HG03439 (cell line): ENCODE results near the gene MCM5.
"Not testable (repeated sequence)": the region's sequence is repeated elsewhere in the genome, so short reads cannot be mapped to it uniquely, and the experiment has no call there.

ENCODE experiments used
- ATAC-seq: cut with Tn5 transposase; IDR thresholded peaks from one replicate; pipeline ENCODE4 v1.9.1; 2021; ENCODE audit warnings: mild to moderate bottlenecking, moderate library complexity; ENCODE audit not compliant: unreplicated experiment

MCM5 gene

GRCh38 chr22:35430897-35431322, 31.0 kb downstream of the MCM5 start:
- no peak for ATAC-seq

DNA sequence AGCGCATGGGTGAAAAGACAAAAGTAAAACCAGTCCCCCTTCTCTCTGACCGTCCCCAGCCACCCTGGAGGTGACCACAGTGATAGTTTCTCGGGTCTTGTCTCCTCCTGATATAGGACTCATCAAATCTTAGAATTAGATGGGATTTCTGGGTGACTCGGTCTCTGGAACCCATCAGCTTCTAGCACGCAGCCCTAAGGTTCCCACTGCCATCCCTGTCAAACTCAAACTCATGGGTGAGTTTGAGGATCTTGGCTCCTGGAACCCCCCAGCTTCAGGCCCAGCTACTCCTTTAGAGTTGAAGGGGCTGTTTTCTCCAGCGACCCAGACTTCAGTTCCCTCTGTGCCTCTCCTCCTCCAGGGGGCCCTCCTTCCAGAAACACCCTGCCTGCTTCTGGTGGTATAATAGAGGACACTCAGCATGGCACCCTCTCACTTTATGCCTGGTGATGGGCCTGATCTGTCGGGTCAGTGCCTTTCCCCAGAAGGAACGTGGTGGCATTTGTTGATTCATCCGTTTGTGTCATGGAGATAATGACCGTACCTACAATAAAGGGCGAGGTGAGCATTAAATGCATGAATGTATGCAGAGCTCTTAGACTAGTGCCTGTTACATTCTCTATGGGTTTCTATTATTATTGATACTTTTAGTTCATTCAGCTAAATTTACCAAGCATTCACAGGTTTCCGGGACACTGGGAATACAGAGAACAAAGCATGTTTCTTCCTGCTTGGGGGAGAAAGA, 31.7 kb downstream of the MCM5 start:
- ATAC-seq, result no peak

- ATAC-seq, result no peak
Measured at GRCh38 chr22:35432228-35432905, 32.4 kb downstream of the MCM5 start.

DNA sequence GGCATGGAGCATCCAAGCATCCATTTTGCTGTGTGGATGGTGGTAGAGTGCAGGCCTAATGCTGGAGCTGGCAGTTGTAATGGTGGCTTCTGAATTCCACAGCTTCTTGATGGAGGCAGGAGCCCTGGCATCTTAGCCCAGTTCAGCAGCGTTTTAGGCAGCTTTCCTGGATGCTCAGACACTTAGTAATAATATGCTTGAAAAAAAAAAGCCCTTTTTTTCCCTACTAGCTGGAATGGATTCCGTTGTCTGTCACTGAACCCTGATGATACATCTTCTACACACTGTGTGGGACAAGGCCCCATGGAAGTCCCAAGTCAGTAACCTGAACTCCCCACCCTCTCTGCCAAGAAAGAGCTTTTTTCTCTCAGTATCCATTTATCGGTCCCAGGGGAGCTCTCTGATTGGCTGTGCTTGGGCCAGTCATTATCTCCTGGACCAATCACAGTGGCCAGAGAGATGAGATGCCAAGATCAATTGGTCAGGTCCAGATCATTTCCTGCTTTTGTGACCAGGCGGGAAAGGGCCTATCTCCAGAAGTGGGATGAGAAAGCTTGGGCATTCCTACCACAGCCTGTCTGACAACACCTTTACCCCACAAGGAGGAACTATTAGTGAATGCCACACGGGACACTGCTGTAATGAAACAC, 34.2 kb downstream of the MCM5 start:
- no peak for ATAC-seq

GRCh38 chr22:35435201-35435740, 35.3 kb downstream of the MCM5 start:
- no peak for ATAC-seq

DNA sequence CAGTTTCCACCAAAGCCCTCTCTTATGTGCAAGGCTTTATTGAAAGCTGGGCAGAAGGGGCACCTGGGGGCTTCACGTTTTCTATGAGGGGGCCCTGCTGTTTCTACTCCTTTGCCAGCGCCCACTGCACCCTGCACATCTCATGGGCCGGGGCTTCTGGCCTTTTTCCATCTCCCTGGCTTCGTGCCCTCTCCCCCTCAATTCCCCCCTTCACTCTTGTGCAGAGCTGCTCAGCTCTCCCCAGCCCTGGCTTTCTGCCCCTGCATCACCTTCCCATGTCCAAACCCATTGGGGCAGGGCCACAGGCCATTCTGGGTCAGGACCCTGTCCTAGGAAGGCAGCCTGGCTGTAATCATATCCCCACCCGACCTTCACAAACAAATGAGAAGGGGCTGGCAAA, 36.5 kb downstream of the MCM5 start:
- no peak for ATAC-seq

GRCh38 chr22:35437049-35437448, 37.1 kb downstream of the MCM5 start:
- no peak for ATAC-seq

DNA sequence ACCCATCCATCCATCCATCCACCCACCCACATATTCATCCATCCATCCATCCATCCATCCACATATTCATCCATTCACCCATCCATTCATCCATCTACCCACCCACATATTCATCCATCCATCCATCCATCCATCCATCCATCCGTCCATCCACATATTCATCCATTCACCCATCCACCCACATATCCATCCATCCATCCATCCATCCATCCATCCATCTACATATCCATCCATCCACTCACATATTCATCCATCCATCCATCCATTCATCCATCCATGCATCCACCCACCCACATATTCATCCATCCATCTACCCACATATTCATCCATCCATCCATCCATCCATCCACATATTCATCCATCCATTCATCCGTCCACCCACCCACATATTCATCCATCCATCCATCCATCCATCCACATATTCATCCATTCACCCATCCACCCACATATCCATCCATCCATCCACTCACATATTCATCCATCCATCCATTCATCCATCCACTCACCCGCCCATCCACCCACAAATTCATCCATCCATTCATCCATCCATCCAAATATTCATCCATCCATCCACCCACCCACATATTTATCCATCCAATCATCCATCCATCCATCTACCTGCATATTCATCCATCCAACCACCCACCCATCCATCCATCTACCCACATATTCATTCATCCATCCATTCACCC, 38.9 kb downstream of the MCM5 start:
- not testable (repeated sequence) for ATAC-seq

DNA sequence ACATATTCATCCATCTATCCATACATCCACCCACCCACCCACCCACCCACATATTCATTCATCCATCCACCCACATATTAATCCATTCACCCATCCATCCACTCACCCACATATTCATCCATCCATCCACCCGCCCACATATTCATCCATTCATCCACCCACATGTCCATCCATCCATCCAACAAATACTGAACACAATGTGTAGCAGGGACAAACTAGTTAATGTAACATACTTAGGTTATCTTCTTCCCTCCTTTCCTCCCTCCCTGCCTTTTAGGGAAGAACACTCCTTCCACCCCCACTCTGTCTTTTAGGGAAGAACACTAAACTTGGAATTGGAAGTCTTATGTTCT, 39.4 kb downstream of the MCM5 start:
- ATAC-seq, result no peak

- no peak for ATAC-seq
Measured at GRCh38 chr22:35440129-35440528, 40.2 kb downstream of the MCM5 start.

- ATAC-seq, result no peak
Measured at GRCh38 chr22:35441489-35442100, 41.7 kb downstream of the MCM5 start.

GRCh38 chr22:35442471-35442870, 42.5 kb downstream of the MCM5 start:
- no peak for ATAC-seq

GRCh38 chr22:35443338-35443737, 43.4 kb downstream of the MCM5 start:
- no peak for ATAC-seq

DNA sequence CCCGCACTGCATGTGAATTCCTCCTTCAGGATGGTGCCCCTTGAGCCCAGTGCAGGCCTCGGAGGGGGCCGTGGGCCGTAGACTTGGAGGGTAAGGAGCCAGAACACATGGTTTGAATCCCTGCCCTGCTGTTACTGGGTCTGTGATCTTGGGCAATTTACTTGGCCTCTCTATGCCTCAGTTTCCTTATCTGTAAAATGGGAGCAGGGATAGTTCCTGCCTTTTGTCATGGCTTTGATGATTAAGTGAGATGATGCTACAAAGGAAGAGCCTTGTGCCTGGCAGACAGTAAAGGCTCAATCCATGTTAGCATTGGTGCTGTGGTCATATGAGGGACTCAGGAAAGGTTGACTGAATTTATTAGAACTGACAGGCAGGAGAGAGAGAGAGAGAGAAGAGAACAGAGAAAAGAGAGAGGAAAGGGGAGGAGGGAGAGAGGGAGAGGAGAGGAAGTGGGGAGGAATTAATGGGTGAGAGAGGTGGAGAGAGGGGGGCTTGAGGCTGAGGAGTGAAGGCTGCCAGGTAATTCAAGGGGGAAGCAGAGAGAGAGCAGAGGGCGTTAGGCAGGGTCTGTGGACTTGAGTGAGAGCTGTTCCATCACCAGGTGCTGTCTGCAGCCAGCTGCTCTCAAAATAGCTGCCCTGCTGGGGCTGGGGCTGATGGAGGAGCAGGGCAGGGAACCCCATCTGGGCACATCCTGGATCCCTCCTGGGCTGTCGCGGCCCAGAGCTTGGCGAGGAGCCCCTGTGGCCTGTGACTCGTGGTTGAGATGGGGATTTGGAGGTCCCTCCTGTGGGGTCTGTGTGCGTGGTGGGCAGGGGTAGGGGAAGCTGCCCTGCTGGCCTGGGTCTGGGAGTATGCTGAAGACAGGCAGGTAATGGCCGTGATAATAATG, 44.1 kb downstream of the MCM5 start:
- no peak for ATAC-seq

DNA sequence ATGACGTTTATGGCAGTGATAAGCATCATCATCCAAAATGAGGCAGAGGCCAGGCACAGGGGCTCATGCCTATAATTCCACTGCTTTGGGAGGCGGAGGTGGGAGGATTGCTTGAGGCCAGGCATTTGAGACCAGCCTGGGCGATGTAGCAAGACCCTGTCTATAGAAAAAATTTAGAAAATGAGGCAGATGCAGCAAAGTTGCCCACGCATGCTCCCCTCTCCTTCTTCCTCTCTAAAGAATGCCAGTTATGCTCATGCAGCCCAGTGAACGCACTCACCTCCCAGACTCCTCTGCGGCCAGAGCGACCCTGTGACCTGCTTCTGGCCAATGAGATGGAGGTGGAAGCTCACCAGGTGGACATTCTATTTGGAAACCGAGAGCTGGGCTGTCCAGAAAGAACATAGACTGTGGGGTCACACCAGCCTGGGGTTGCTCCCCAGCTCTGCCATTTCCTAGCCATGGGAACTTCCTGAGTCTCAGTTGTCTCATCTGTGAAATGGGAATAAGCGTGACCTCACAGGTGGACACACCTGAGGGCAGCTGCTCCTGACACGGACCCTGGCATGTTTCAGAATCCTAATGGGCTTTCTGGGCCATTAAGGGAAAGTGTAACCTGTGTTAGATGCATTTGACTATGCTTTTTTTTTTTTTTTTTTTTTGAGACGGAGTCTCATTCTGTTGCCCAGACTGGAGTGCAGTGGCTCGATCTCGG, 44.9 kb downstream of the MCM5 start:
- ATAC-seq, result no peak

DNA sequence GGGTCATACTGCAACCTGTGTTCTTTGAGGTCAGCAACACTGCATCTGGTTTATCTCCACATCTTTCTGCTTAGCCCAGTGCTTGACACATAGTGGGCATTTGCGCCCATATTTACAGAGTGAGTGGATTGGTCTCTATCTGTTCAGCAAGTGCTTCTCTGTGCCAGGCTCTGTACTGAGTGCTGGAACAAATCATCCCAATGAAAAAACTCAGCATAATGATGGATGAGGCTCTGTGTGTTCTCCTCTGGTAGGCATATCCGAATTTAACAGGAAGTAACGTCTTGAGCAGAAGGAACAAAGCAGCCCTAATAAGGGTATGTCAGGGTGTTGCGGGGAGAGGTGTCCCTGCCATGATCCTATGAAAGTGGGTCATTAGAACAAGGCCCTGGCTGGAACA, 46.0 kb downstream of the MCM5 start:
- no peak for ATAC-seq

DNA sequence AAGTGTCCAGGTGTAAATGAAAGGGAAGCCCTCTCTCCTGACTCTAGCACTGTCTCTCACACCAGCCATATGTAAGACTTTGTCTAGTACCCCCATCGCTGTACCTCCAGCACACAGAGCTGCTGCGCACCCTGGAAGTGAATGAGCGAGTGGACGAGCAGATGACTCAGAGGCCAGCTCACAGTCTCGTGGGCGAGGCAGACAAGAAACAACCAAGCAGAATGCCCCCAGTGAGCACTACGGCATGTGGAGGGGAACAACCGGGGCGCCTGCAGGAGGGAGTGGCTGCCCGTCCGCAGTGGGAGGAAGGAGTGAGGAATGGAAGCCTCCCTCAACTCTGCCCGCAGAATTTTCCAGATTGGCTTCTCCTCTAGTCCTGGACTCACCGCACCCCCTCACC, 46.4 kb downstream of the MCM5 start:
- no peak for ATAC-seq

DNA sequence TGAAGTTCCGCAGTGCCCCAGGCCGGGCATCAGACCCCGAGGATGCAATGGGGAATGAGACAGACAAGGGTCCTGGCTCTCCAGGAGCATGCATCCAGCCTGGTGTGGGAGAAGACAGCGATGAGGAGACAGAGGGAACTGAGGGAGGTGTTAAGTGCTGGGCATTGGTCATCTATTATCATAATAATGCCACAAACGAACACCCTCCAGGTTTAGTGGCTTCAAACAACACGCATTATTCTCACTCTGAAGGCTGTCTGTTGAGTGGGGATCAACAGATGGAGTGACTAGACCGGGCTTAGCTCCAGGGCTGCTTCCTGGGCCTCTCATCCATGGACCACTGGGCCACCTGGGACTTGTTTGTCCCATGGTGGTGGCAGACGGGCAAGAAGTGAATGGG, 48.6 kb downstream of the MCM5 start:
- no peak for ATAC-seq
